Activated CD8-positive, alpha-beta memory T cell treated with anti-CD3 and anti-CD28 coated beads, Interleukin-2, amount 50 U/mL, for 24 hours (primary cell): ENCODE data around the gene NGFR.
"Not testable (repeated sequence)": the region's sequence is repeated elsewhere in the genome, so short reads cannot be mapped to it uniquely, and the experiment has no call there.

ENCODE experiments used
- DNase-seq: peaks from one replicate; pipeline ENCODE4 v3.0.0-alpha.2; 2020; ENCODE audit errors: extremely low read depth

The NGFR gene

GRCh38 chr17:49496183-49496866 is 1.2 kb downstream of the NGFR start:
- DNase-seq, result peak; percentile 53

GRCh38 chr17:49496867-49497147 is 1.7 kb downstream of the NGFR start:
- DNase-seq, result no peak

- no peak for DNase-seq
These were observed 2.3 kb downstream of the NGFR start for GRCh38 chr17:49497148-49498028.

DNA sequence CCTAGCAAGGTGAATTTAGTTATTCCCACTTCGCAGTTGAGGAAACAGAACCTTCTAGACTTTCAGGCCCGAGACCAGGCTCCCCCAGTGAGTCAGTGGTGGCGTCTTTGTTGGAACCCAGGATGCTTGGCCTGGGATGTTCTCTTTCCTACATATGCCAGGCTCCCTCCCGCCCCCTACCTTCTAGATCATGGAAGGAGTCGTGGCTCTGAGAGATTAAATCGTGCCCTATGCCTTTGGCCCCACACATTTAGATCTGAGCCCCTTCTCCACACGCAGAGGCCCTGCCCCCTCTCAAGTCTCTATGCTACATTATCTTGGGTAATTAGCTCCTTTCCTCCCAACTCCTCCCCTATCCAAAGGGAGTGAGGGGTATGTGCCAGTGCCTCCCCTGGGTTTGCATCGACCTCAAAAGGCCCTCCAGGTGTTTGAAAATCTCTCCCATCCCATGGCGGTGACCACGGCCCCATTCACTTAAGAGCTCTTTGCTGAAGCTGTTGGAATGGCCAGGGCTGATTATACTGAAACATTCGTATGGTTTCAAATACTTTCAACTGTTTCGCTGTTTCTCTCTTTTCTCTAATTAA is 3.0 kb downstream of the NGFR start:
- DNase-seq, result no peak

- no peak for DNase-seq
These were observed 6.4 kb downstream of the NGFR start for GRCh38 chr17:49501496-49501895.

GRCh38 chr17:49502254-49502653 is 7.2 kb downstream of the NGFR start:
- DNase-seq, result no peak

DNA sequence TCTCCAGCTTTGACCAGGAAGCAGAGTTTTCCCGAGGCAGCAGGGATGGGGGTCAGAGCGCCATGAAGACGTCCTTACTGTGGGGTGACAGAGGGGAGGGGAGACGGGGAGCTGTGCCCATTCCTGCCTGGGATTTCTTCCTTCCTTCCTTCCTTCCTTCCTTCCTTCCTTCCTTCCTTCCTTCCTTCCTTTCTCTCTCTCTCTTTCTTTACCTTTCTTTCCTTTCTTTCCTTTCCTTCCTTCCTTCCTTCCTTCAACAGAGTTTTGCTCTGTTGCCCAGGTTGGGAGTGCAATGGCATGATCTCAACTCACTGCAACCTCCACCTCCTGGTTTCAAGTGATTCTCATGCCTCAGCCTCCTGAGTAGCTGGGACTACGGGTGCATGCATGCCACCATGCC is 7.6 kb downstream of the NGFR start:
- not testable (repeated sequence) for DNase-seq

- no peak for DNase-seq
These were observed 9.3 kb downstream of the NGFR start for GRCh38 chr17:49504369-49504768.

DNA sequence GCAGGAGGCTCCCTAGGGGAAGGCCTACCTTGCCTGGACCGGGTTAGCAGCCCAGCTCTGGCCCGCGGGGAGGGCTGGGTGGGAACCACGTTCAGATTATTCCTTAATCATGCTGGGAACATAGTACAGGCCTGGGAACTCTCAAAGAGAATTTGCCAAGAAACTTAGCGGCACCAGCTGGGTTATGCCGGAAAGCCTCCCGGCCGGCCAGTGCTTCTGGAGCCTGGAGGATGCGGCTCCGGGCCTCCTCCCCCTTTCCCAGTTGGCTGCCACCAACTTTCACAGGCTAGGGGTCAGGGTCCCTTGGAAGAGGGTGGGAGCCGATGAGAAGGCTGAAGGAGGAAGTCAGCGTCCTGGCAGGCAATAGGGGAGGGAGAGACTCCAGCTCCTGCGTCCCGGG is 10.8 kb downstream of the NGFR start:
- no peak for DNase-seq

DNA sequence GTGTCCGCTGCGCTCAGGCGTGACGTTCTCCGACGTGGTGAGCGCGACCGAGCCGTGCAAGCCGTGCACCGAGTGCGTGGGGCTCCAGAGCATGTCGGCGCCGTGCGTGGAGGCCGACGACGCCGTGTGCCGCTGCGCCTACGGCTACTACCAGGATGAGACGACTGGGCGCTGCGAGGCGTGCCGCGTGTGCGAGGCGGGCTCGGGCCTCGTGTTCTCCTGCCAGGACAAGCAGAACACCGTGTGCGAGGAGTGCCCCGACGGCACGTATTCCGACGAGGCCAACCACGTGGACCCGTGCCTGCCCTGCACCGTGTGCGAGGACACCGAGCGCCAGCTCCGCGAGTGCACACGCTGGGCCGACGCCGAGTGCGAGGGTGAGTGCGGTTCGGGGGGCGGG is 11.2 kb downstream of the NGFR start:
- no peak for DNase-seq

DNA sequence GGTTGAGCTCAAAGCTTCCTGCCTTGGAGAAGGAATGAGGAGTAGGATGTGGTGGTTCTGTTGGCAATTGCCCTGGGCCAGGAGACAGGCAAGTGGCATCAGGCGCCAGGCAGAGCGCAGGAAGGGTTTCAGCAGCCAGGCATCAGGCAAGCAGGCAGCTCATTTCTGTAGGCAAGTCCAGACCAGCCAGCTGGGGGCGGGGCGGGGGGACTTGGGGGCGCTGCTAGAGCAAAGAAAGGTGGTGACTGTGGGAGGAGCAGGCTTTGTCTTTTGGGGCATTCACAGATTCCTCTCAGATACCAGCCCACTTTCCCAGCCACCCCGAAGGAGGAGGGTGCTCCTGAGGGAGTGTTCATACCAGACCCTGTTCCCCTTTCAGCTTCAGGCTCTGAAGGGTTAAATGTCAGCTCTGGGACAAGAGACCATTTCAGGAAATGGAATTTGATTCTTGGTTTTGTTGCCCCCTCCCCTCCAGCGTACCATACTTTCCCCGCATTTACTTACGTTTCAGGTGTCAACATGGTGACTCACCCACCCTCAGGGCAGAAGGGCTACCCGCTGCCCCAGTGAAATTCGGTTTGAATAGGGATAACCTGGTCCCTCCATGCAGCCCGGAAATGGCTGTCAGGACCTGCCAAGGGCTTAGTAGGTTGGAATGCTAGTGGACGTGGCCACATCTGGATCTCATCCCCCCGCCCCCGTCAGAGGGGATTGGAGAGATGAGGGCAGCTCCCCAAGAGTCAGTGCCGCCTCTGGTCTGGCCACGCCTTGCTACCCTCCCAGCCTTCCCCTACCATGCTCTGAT is 13.2 kb downstream of the NGFR start:
- no peak for DNase-seq

GRCh38 chr17:49508866-49509587 is 13.9 kb downstream of the NGFR start:
- no peak for DNase-seq

GRCh38 chr17:49509588-49509917 is 14.5 kb downstream of the NGFR start:
- DNase-seq, result no peak

- no peak for DNase-seq
These were observed 15.1 kb downstream of the NGFR start for GRCh38 chr17:49510059-49510719.

- DNase-seq, result no peak
These were observed 15.6 kb downstream of the NGFR start for GRCh38 chr17:49510720-49511110.

DNA sequence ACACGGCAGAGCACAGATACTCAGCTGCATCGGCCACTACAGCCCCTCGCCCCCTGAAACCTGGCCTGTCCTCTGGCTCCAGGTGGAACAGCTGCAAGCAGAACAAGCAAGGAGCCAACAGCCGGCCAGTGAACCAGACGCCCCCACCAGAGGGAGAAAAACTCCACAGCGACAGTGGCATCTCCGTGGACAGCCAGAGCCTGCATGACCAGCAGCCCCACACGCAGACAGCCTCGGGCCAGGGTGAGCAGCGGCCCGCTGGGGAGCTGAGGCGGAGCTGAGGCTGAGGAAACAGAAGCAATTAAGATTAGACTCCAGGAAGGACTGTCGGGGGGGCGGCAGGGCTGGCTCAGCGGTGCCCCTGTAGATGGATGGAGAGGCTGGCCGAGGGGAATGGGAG is 16.7 kb downstream of the NGFR start:
- no peak for DNase-seq

DNA sequence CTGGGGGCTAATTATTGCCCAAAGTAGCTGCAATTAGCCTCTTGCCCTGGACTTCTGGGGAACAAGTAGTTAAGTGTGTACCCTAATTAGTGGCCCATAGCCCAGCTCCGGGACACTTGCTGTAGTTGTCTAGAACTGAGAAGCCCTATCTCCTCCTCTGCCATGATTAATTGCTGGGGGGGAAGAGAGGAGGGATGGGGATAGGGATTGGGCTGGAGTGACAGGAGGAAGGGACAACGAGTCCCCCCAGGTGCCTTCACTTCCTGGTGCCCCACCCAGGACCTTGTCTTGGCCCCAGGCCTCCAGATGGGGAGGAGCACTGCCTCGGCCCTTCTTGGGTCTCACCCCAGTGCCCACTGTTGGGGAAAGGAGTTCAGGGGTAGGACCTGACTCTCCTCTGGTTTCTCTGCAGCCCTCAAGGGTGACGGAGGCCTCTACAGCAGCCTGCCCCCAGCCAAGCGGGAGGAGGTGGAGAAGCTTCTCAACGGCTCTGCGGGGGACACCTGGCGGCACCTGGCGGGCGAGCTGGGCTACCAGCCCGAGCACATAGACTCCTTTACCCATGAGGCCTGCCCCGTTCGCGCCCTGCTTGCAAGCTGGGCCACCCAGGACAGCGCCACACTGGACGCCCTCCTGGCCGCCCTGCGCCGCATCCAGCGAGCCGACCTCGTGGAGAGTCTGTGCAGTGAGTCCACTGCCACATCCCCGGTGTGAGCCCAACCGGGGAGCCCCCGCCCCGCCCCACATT is 17.4 kb downstream of the NGFR start:
- DNase-seq, result no peak

DNA sequence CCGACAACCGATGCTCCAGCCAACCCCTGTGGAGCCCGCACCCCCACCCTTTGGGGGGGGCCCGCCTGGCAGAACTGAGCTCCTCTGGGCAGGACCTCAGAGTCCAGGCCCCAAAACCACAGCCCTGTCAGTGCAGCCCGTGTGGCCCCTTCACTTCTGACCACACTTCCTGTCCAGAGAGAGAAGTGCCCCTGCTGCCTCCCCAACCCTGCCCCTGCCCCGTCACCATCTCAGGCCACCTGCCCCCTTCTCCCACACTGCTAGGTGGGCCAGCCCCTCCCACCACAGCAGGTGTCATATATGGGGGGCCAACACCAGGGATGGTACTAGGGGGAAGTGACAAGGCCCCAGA is 17.9 kb downstream of the NGFR start:
- no peak for DNase-seq

GRCh38 chr17:49513641-49514040 is 18.5 kb downstream of the NGFR start:
- DNase-seq, result no peak

DNA sequence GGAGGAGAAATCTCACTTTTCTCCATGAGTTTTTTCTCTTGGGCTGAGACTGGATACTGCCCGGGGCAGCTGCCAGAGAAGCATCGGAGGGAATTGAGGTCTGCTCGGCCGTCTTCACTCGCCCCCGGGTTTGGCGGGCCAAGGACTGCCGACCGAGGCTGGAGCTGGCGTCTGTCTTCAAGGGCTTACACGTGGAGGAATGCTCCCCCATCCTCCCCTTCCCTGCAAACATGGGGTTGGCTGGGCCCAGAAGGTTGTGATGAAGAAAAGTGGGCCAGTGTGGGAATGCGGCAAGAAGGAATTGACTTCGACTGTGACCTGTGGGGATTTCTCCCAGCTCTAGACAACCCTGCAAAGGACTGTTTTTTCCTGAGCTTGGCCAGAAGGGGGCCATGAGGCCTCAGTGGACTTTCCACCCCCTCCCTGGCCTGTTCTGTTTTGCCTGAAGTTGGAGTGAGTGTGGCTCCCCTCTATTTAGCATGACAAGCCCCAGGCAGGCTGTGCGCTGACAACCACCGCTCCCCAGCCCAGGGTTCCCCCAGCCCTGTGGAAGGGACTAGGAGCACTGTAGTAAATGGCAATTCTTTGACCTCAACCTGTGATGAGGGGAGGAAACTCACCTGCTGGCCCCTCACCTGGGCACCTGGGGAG is 19.1 kb downstream of the NGFR start:
- DNase-seq, result no peak
